HG03460 (cell line): ENCODE results near the gene OR4F17.
"Not testable (repeated sequence)": the region's sequence is repeated elsewhere in the genome, so short reads cannot be mapped to it uniquely, and the experiment has no call there.

ENCODE experiments used
- ATAC-seq: cut with Tn5 transposase; IDR thresholded peaks from one replicate; pipeline ENCODE4 v1.9.1; 2021; ENCODE audit not compliant: unreplicated experiment

Gene OR4F17

GRCh38 chr19:106804-107203 is at the start of gene OR4F17:
TSS of gene OR4F17 (plus strand) at chr19:107104. CDS start at chr19:110679, 3,575 bp downstream.
- ATAC-seq, result not testable (repeated sequence)

GRCh38 chr19:70793-71192 is 36.1 kb upstream of the OR4F17 start:
- not testable (repeated sequence) for ATAC-seq

GRCh38 chr19:82864-83263 is 24.0 kb upstream of the OR4F17 start:
- not testable (repeated sequence) for ATAC-seq

GRCh38 chr19:83626-84025 is 23.3 kb upstream of the OR4F17 start:
- not testable (repeated sequence) for ATAC-seq

GRCh38 chr19:90678-91077 is 16.2 kb upstream of the OR4F17 start:
- not testable (repeated sequence) for ATAC-seq

- not testable (repeated sequence) for ATAC-seq
These were observed 12.1 kb upstream of the OR4F17 start for GRCh38 chr19:94794-95193.

GRCh38 chr19:97647-98046 is 9.3 kb upstream of the OR4F17 start:
- ATAC-seq, result not testable (repeated sequence)

- not testable (repeated sequence) for ATAC-seq
These were observed 13.7 kb downstream of the OR4F17 start for GRCh38 chr19:120443-121140.
